Suppressor macrophage treated with lipopolysaccharide for 4 hours (primary cell): ENCODE results near the gene PPP1R36.
"Not testable (repeated sequence)": the region's sequence is repeated elsewhere in the genome, so short reads cannot be mapped to it uniquely, and the experiment has no call there.

Source experiments
- DNase-seq: peaks from one replicate; pipeline ENCODE4 v3.0.0-alpha.2; 2020

PPP1R36 gene

GRCh38 chr14:64522591-64523355 lies 27.0 kb upstream of the PPP1R36 start:
- DNase-seq: no peak

DNA sequence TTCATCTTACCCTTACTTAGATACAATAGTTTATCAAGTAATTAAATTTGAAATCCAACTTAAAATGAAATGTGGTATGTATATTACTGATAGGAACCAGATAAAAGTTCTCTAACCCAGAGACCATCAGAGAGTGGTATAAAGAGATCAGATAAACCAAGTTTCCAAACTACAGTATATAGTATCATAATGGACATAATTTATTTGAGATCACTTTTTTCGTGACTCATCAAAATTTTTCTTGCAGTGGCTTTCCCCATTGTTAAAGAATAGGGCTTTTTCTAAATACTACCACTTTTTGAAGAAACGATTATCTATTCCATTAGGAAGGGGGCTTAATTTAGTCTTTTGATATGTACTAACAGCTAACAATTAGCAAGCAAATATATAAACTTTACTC lies 24.4 kb upstream of the PPP1R36 start:
- DNase-seq: no peak

DNA sequence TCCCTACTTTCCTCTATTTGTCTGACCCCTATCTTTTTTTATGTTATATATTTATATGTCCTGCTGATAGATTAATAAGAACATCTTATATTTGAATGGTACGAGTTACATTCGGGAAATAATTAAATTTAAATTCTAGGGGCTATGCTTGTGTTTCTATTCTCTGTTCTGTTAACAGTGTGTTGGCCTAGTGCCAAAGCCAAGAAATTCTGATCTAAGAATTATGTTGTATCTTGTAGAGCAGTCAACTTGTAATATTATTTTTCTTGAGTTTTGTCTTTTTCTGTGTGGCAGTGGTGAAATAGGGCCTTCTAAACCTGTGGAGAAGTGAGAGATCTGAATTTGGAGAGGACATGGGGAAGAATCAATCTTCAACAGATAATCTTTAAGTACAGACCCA lies 18.2 kb upstream of the PPP1R36 start:
- DNase-seq: no peak

- no peak for DNase-seq
These were observed 13.1 kb upstream of the PPP1R36 start for GRCh38 chr14:64536488-64537245.

GRCh38 chr14:64540208-64541202 lies 9.3 kb upstream of the PPP1R36 start, which contains the start of gene HSPA2:
Gene HSPA2, plus strand, starts transcription at chr14:64540741. Its CDS starts 109 bp downstream, at chr14:64540850.
- peak; percentile 100 for DNase-seq

DNA sequence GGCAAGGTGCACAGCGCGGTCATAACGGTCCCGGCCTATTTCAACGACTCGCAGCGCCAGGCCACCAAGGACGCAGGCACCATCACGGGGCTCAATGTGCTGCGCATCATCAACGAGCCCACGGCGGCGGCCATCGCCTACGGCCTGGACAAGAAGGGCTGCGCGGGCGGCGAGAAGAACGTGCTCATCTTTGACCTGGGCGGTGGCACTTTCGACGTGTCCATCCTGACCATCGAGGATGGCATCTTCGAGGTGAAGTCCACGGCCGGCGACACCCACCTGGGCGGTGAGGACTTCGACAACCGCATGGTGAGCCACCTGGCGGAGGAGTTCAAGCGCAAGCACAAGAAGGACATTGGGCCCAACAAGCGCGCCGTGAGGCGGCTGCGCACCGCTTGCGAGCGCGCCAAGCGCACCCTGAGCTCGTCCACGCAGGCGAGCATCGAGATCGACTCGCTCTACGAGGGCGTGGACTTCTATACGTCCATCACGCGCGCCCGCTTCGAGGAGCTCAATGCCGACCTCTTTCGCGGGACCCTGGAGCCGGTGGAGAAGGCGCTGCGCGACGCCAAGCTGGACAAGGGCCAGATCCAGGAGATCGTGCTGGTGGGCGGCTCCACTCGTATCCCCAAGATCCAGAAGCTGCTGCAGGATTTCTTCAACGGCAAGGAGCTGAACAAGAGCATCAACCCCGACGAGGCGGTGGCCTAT lies 8.3 kb upstream of the PPP1R36 start:
- no peak for DNase-seq

- no peak for DNase-seq
These were observed 7.6 kb upstream of the PPP1R36 start for GRCh38 chr14:64541972-64542835.

DNA sequence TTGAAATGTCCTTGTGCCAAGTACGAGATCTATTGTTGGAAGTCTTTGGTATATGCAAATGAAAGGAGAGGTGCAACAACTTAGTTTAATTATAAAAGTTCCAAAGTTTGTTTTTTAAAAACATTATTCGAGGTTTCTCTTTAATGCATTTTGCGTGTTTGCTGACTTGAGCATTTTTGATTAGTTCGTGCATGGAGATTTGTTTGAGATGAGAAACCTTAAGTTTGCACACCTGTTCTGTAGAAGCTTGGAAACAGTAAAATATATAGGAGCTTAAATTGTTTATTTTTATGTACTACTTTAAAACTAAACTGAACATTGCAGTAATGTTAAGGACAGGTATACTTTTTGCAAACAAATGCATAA lies 6.9 kb upstream of the PPP1R36 start:
- DNase-seq: no peak

GRCh38 chr14:64544607-64545312 lies 5.0 kb upstream of the PPP1R36 start:
- DNase-seq: no peak

GRCh38 chr14:64549016-64549415 lies 745 bp upstream of the PPP1R36 start:
- no peak for DNase-seq

- no peak for DNase-seq
These were observed 1.0 kb downstream of the PPP1R36 start for GRCh38 chr14:64550621-64551333.

DNA sequence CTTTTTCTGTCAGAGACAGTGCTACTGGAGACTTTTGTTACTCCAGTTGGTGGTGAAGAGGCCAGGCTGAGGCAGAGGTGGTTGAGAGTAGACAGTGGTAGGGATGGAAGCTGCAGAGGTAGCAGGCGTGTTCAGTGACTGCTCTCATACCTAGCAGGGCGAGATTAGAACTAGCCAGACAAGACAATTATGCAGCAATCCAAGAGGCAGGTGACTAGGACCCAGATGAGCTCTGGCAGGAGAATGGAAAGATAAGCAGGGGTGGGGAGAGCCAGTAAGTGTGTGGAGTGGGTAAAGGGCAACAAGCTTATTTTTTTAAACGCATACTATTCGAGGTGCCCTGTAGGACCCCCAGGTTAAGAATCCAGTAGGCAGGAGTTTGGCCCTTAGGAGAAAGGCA lies 4.8 kb downstream of the PPP1R36 start:
- DNase-seq: no peak

DNA sequence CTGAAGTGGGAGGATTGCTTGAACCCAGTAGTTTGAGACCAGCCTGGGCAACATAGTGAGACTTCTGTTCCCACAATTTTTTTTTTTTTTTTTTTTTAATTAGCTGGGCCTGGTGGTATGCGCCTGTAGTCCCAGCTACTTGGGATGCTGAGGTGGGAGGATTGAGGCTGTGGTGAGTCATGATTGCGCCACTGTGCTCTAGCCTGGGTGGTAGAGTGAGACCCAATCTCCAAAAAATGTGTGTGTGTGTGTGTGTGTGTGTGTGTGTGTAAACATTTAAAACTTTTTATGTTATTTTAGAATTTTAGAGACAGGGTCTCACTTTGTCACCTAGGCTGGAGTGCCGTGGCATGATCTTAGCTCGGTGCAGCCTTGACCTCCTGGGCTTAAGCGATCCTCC lies 6.8 kb downstream of the PPP1R36 start:
- DNase-seq: peak; percentile 5

DNA sequence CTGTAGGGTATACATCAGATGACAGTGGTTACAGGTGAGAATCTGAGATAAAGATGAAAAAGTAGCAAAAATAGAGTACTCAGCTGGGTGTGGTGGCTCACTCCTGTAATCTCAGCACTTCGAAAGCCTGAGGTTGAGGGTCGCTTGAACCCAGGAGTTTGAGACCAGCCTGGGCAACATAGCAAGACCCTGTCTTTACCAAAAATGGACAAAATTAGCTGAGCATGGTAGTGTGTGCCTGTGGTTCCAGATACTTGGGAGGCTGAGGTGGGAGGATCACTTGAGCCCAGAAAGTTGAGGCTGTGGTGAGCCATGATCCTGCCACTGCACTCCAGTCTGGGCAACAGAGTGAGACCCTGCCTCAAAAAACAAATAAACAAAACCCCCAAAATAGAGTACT lies 8.5 kb downstream of the PPP1R36 start:
- DNase-seq: not testable (repeated sequence)

GRCh38 chr14:64561631-64562030 lies 11.9 kb downstream of the PPP1R36 start:
- no peak for DNase-seq

GRCh38 chr14:64562436-64562835 lies 12.7 kb downstream of the PPP1R36 start:
- DNase-seq: no peak

GRCh38 chr14:64563696-64564095 lies 13.9 kb downstream of the PPP1R36 start:
- no peak for DNase-seq

DNA sequence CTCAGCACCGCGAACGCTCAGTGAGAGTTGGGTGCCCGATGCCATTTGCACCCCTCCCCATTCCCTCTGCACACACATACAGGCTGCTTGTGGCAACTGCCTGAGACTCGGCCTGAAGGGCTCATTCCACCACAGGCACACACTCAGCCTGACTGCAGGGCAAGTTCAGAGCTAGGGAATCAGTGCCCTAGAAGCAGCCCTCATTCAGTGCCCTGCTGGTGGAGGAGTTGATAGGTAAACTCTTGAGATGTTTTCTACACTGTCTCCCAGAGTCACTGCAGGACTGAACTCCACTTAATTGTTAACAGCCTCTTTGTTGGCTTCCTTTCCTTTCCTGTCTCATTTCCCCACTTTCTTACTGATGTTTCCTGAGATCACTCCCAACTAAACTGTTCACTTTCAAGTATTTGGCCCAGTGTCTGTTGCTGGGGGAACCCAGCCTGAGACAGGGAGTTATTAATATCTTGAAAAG lies 16.9 kb downstream of the PPP1R36 start:
- DNase-seq: no peak

- DNase-seq: no peak
These were observed 19.4 kb downstream of the PPP1R36 start for GRCh38 chr14:64569138-64569631.

GRCh38 chr14:64569646-64570045 lies 19.9 kb downstream of the PPP1R36 start:
- DNase-seq: not testable (repeated sequence)
